ENCODE data around the gene L3MBTL4.

GRCh38 chr18:6411382-6411781, 3.3 kb downstream of the L3MBTL4 start:
- TF ChIP-seq CTCF (IDR thresholded peaks at IDR 0.05) (no peak), EP300 (IDR thresholded peaks at IDR 0.05) (no peak)

All from upper lobe of left lung (tissue), 4 donors.